NCI-H2107 (cell line): ENCODE results near the gene NRXN3.
A peak's percentile ranks its signal among the peaks of the same experiment; 100 is the strongest.
"Not testable (repeated sequence)": the region's sequence is repeated elsewhere in the genome, so short reads cannot be mapped to it uniquely, and the experiment has no call there.

Experiments
- DNase-seq: peaks from one replicate; lab custom pipeline; 2025; lab: John Stamatoyannopoulos, UW

Gene NRXN3

DNA sequence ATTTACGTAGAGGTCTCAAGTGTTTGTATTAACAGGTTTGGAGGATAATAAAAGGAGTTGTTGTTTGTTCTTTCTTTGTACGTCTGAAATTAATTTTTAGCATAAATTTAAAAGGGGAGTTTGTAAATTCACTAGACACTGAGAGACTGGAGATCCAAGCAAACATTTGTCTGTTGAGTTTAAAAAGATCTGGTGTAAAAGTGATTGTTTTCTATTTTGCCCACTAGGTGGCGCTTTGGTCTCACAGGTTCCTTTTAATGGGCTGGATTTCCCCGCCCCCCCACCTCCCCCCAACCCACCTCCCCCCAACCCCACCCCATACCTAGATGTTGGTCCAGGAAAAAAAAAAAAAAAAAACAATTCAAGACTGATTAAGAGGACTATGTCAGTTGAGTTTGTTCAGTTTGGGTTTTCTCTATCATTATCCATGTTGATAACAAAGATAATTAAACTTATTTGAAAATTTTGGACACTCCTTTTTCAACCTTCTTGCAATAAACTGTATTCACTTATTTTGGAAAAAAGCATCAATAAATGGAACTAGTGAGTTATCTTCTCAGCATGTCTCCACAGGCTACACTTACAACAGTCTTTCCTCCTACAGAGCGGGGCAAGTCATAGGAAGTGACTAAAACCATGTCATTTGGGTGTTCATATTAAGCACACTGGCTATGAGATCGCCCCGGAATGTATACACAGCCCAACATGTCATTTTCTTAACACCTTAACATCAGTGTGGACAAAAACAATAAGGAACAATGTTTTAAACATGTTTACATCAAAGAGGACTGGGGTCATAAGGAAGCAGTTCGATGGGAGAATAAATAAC is 841.1 kb downstream of the NRXN3 start:
- DNase-seq, result peak; percentile 14

DNA sequence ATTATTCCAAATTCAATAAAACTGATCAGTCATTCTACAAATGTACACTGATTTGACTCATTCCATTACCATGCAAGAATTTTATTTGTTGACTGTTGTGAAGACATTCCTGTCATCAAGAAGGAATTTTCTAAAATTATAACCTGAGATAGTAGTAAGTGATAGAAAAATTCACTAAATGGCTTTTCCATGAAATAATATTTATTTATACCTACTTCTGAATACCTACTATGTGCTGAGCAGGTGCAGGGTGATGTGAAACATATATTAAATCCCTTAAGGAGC is 841.7 kb downstream of the NRXN3 start:
- DNase-seq, result no peak

DNA sequence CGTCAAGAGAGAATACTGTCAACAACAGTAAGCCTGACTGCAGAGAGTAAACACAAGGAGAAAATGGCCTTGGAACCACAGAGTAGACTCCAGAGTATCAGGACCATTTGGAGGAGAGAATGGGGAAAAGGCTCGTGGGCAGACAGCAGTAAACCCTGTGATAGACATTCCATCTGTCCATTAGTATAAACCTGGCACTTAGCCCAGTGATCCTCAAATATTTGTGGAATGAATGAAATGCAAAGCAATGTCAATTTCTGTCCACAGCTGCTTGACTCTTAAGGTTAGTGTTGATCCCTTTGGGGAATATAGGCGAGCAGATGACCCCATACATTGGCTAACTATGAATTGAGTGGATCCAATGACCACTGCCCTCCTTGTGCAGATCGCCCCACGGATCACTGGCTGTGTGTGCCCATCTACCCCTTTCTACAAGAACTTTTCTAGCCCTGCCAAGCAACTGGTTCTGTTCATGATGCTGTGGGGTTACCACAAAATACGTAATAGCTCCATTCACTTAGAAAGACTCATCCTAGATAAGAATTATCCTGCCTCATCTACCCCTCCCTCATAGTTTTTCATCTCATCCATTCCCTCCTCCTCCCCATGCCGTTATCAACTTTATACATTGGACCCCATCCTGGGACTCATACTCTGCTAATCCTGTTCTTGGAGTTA is 846.8 kb downstream of the NRXN3 start:
- no peak for DNase-seq

DNA sequence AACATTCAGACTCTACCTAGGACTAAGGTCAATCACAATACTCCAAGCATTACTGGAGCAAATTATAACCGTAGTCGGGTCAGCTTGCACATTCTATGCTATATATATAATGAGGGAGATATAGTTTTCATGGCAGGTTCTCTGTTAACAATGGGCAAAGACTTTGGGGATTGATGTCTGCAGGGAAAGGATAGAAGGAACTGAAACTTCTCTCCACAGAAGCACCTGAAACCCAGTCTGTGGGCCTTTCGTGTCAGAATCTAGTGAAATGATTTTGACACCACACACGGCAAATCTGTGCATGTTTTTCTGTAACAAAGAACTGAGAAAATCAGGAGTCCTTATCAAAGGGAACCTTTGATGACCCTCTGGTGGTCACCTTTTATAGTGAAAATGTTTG is 847.4 kb downstream of the NRXN3 start:
- no peak for DNase-seq

DNA sequence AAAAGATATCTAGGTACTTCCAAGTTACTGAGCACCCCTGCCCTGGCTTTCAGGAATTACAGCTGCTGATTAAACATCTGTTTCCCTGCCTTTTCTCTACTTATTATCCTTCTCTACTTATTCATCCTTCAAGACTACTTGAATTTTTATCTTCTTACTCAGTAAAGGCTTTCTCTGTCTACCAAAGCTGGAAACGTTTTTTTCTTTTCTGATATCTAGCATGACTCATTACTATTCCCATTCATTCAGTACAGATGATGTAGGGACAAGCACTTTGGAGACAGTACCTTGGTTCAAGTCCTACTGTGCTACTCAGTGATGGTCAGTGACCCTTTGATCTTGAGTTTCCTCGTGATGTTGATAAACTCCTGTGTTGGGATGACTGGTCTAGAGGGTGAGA is 848.7 kb downstream of the NRXN3 start:
- no peak for DNase-seq

DNA sequence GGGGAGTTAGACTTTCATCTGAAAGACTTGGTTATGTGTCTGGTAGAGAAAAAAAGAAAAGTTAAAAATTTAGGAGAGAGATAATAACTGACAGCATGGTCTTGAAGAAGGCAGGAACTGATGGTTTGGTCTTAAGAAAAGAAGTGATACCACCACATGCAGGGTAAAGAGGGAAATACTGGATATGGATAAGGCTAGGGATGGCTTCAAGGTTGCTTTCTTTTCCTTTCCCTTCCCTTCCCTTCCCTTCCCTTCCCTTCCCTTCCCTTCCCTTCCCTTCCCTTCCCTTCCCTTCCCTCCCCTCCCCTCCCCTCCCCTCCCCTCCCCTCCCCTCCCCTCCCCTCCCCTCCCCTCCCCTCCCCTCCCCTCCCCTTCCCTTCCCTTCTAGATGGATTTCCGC is 849.7 kb downstream of the NRXN3 start:
- not testable (repeated sequence) for DNase-seq

DNA sequence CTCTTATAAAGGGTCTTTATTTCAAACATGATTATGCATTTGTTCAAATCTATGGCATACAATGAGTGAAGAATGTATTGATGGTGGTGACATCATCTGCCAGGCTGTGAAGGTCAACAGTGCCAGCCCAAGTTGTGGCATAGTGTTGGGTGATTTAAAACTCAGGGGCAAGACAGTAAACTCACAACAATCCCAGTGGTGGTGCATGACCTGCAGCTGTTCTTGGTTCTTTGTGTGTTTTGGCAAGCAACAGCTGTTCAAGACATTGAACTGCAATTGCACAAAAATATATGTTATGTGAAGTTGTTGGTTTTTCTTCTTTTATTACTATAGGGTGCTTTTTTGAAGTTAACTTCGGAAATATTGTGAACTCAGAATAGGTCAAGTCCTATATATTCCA is 851.6 kb downstream of the NRXN3 start:
- DNase-seq, result no peak

DNA sequence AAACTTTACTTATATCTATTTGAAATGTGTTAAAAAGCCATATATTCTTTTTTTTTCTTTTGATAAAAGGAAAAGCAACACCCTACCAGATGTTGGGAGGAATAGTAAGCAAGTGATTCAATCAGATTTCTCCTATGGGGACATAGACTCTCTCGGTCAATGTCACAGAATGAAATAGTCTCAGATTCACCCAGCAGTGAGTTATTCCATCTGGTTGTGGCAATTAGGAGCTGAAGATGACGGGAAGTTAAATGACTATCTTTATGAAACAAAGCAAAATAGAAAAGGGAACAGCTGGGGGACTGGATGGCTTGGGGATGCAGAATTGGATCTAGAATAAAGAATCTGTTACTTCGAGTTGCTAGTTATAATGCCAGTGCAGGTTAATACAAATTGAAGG is 857.0 kb downstream of the NRXN3 start:
- DNase-seq, result no peak

DNA sequence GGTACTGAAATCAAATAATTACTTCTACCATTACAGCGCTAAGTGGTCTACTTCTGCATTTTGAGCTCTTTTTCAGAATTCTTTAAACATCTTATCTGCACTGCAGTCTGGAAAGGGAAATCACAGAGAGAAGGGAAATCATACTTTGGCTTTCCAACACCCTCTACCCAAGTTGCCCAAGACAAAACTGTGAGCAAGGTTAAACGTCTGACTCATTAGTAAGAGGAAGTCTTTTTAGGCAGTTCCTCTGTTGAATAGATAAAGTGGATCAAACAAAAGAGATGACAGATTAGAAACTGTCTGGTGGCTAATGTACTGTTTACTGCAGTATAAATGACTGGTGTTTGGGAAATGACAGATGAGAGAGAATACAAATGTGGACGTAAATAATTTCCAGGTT is 858.1 kb downstream of the NRXN3 start:
- no peak for DNase-seq

DNA sequence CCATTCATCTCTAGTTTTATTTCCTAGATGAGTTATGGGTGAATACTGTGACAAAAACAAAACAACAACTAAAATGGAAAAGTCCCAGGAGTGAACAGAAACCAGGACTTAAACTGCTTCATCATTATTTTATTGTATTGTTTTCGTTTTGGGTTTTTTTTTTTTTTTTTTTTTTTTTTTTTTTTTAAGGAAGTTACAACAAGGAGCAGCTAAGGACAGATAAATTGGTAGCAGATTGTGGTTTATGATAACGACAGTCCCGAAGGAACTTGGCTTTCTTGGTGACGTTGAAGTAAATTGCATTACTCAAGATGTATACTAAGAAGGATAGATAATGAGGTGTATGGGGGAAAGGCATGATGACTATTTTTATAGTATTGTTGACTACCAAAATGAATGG is 866.3 kb downstream of the NRXN3 start:
- no peak for DNase-seq

DNA sequence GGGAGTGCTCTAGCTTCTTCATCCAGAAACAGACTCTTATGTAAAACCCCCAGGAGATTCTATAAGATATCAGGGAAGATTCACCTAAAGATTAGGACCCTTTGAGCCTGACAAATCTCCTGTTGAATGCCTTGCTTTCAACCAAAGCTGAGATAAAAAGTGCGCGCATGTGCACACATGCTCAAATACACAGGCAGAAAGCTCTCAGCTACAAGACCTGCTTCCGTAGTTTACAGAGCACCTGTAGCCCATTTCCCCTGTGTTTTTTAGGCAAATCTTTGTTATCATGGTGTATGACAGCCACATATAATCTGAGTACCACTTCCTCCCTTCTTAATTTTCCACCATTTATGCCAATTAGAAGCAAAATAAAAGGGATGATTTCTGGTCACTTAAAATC is 866.9 kb downstream of the NRXN3 start:
- no peak for DNase-seq

DNA sequence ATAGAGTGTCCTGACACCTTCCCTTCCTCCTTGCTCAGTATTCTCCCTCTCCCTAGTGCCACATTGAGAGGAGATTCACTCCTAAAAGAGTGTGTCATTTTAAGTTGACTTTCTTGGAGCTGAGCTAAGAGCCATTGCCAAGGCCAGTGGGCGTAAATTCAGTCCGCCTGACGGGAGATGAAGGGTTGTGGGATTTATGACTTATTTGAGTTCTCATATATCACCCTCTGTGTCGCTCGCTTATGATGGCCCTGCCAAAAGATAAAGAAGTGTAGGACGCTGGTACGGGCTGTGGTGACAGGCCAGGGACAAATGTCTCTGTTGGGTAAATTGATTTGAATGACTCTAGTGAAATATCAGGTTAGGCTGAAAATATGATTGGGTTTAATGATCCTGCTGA is 867.4 kb downstream of the NRXN3 start:
- no peak for DNase-seq

DNA sequence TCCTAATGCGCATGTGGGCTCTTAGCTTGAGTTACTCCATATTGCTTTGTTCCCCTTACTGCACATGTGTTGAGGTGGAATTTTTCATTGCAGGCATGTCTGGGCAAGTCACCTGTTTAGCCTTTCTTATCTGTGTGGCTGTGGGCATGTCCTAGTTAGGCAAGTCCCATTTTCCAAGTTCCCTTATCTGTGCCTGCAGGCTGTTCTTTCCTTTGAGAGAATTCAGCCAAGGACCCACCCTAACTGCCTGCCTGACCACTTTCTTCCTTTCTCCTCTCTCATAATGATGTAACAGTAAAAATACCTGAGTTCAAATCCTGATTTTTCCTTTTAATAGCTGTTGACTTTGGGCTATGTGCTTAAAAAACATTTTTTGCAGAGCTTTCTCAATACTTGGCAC is 870.6 kb downstream of the NRXN3 start:
- no peak for DNase-seq

DNA sequence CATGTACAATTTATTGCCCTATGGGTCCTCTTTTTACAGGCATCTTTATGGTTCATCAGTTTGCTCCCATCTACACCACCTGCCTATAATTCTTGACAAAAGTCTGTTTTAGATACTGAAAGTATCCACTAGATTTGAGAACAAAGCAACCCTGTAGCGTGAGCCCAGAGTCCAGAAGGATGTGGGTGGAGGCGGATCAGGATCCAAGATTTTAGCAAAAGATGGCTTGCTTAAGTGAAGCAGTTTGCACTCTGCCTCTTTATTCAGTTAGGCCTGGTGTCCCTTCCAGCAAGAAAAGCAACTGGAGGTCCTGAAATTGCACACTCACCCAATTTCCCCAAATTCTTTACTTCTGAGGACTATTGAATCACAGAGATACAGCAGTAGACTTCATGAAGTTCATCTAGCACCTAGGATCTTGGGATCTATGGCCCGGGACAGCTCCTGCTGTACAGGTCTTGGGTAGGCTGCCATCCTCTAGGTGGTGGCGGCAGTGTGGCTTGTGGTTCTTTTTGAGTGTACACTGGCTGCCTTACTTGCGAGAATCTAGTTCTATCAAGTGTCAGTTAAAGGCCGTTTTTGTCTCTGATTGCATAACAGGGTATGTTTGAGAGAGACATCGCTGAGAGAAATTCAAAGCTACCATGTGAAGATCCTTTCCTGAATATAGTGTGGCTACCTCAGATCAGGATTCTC is 873.2 kb downstream of the NRXN3 start:
- DNase-seq, result no peak

DNA sequence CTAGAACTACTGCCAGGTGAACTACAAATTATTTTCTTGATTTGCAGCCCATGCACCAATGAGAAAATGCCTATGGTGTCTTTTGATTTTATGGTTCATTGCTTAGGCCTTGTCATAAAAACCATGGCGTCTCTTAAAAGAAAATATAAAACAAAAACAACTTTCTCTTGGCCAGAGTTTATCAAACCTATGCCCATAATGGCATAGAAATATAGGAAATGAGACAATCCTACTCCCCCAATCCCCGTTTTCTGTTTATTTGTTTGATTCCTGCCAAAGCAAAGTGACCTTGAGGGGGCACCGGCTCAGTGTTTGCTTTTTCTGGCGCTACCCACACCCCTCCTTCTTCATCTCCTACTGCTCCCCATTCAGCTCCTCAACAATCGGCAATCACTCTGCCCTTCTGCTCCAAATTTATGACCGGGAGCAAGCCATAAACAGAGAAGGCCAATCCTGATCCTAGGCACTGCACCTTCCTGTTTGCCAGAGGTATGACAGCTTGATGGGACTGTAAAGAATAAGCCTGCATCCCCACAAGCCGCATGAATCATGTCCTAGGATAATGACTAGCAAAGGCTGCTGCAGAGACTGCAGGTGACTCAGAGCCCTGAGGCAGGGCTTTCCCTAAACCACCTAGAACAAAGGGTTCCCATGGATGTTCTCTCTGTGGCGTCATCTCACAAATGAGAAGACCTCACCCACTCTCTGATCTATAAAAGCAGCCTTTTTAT is 874.9 kb downstream of the NRXN3 start:
- no peak for DNase-seq

DNA sequence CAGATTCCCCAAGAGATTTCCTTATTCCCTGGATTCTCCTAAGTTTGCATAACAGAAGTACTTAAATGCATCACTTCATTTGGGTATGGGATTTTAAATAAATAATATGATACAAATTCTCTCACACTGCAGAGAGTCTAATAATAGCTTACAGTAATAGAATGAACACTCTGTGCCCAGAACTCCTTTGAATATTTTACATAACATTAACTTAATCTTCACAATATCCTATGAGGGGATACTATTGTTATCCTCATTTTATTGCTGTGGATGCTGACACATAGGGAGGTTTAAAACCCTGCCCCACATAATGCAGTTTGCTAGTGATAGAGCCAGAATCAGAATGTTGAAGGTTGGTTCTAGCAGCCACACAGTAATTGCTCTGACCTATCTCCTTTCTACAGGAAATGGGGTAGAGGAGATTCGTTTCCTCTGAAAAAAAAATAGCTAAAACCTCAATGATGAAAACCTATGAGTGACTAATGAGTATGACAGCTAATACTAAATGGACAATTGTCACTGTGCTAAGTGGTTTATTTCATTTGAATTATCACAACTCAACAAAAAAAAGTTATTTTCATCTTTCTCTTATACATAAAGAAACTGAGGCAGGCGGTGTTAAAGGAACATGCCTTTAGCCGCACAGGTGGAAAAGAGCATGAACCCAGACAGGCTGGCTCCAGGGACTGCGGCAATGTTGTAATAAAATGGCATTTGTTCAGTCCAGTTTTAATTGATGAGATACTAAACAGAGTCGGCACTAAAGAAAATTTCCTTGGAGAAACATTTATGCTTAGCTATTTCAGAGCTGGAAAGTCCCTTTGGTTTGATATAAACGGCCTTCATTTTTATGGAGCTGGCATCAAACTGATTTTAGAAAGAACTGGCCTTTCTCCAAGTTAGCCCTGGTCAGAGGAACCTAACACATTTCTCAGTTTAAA is 880.9 kb downstream of the NRXN3 start:
- DNase-seq, result no peak

DNA sequence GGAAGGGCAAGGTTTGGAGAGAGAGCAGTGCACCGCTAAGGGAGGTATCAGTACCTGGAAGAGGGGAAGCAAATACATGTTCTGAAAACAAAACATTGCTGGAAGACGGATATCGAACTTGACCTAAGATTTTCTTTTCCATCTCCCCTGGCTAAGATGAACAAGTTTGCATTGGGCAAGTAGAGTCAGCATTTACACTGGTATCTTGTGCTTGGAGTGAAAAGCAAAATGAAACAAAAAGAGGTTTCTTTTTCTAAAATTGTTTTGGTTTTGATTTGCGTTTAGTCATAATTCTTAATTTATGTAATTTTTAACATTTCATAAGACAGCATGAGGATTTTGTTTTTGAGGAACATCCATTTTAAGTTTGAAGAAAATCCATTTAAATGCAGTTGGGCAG is 881.6 kb downstream of the NRXN3 start:
- DNase-seq, result no peak

DNA sequence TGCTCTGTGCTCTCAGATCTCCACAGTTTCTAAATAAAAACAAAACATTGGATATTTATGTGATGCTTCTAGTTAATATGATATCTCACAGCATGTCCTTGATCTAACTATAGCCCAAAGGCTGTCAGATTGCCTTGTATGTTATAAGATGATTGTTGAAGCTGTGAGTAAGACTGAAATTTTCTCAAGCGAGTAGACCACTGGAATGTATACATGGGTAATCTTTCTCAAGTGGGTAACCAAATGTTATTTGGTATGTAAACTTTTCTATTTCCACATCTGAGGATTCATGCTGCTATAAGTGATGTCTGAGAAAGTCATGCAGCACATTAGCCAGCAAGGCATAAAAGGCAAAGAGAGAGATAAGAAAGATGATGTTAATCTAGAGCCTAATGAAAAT is 886.7 kb downstream of the NRXN3 start:
- DNase-seq, result no peak

DNA sequence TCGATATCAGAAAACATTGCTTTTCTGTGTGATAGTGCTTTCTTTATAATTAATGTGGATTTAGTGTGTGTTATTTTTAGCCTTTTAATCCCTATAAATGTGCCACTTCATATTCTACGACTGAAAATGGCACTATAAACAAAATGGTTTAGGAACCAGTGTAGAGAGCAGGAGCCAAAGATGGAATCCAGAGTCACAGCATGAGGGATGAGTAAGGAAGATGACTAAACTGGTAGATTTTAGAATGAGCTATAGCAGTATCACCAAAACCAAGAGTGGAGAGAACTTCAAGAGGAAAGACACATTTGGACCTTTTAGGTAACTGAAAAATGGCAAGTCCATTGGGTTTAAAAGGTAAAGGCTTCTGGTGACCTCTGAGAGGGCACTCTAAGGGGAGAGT is 887.2 kb downstream of the NRXN3 start:
- no peak for DNase-seq

DNA sequence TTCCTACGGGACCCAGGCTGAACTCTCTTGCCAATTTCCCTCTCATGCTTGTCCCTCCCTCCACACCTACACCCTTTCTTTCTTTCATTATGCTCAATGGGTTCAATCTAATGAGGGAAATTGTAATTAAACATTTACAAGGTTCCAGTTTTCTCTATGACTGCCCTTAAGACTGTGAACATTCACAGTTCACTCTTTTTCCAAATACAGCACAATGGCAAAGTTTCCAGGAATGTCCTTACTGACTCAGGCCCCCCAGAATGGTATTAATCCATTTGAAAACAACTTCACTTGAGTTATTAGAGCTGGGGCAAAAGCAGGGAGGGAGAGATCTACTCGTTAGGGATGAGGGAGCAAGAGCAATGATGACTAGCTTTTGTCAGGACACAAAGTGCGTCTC is 892.1 kb downstream of the NRXN3 start:
- no peak for DNase-seq

DNA sequence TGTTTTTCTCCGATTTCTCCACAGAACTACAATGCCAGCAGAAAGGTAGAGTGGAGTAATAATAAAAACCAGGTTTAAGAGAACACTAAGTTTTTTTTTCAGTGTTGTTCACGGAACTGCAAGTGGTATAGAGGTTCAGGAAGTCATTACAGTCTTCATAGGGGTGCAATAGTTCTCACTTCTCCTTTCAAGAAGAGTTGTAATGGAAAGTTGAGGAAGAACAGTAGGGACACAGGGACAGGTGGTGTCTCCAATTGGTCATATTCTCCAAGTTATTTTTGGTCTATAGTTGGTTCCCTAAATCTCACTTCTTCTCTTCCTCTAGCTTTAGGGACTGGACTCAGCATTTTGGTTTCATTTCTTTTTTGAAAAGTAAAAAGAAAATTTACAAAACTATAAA is 894.0 kb downstream of the NRXN3 start:
- DNase-seq, result no peak

DNA sequence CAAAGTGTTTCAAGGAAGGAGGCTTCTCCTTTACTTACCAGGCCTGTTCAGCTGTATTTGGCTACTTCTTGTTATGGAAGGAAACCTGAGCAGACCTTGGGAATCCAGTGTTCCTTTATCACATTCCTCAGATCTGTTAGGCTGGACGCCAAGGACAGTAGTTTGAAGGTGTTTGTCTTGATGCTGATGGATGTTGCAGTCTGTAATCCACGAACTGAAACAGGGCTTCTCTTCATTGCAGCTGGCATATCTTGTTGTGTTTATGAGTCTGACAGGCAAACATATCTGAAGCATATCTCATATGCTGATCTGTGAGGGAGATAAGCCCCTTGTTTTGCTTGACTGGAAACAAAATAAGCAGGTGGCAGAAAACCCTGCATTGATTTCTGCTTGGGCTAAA is 904.3 kb downstream of the NRXN3 start:
- DNase-seq, result no peak
